ENCODE data around the gene SLC9A3. TPM values are rescaled to one million over a fixed set of nuclear protein-coding genes. Genes with fewer than 3 reads are reported as not detected.

Gene SLC9A3
- total RNA-seq, 4 donors from 2014 or later = 5.9 to 8.2 (median 7.6) TPM

- DNase-seq = no peak
- H3K36me3 ChIP-seq = no peaks in the 10 kb centered on the region
- H3K27ac ChIP-seq = no peak overlapping the region
- no peaks in the 10 kb centered on the region for H3K27me3 ChIP-seq
- H3K4me3 ChIP-seq (replicated peaks in 1 of 3) = no peak overlapping the region
- intact Hi-C loops (cut with DNase I) = no loop called here
- no peak for TF ChIP-seq POLR2A (IDR thresholded peaks at IDR 0.05)
- TF ChIP-seq CTCF (IDR thresholded peaks at IDR 0.05) = no peak
- no peaks in the 10 kb centered on the region for H3K4me1 ChIP-seq
- 81 to 82% methylated on average over 30 to 31 of the region's 32 CpGs for WGBS, 2 donors
- no peaks in the 10 kb centered on the region for H3K9me3 ChIP-seq
Observed at GRCh38 chr5:422323-423232, 101.7 kb downstream of the SLC9A3 start.

GRCh38 chr5:421901-422300 lies 102.3 kb downstream of the SLC9A3 start:
- TF ChIP-seq CTCF (IDR thresholded peaks at IDR 0.05) = no peak
- TF ChIP-seq POLR2A (IDR thresholded peaks at IDR 0.05) = no peak
- Histone ChIP-seq H3K36me3 (no peaks in the 10 kb centered on the region), H3K9me3 (no peaks in the 10 kb centered on the region), H3K4me3 (replicated peaks in 1 of 3) (no peak overlapping the region), H3K4me1 (no peaks in the 10 kb centered on the region), H3K27me3 (no peaks in the 10 kb centered on the region), H3K27ac (no peak overlapping the region)
- DNase-seq = no peak
- intact Hi-C loops (cut with DNase I) = no loop called here
- 92 to 93% methylated on average over 13 of the region's 13 CpGs for WGBS, 2 donors

GRCh38 chr5:421287-421880 lies 102.9 kb downstream of the SLC9A3 start:
- Histone ChIP-seq H3K9me3 (no peaks in the 10 kb centered on the region), H3K27ac (no peak overlapping the region), H3K36me3 (no peaks in the 10 kb centered on the region), H3K4me1 (no peaks in the 10 kb centered on the region), H3K4me3 (replicated peaks in 1 of 3) (no peak overlapping the region), H3K27me3 (no peaks in the 10 kb centered on the region)
- no peak for DNase-seq
- TF ChIP-seq CTCF (IDR thresholded peaks at IDR 0.05) = no peak
- TF ChIP-seq POLR2A (IDR thresholded peaks at IDR 0.05) = no peak
- WGBS, 2 donors = 86 to 92% methylated on average over 27 to 30 of the region's 34 CpGs
- intact Hi-C loops (cut with DNase I) = no loop called here

- Histone ChIP-seq H3K27me3 (no peaks in the 10 kb centered on the region), H3K4me1 (no peaks in the 10 kb centered on the region), H3K27ac (no peak overlapping the region), H3K36me3 (no peaks in the 10 kb centered on the region), H3K4me3 (replicated peaks in 1 of 3) (no peak overlapping the region), H3K9me3 (no peaks in the 10 kb centered on the region)
- 93% methylated on average over 40 to 52 of the region's 52 CpGs for WGBS, 2 donors
- intact Hi-C loops (cut with DNase I) = no loop called here
- no peak for DNase-seq
- no peak for TF ChIP-seq POLR2A (IDR thresholded peaks at IDR 0.05)
- TF ChIP-seq CTCF (IDR thresholded peaks at IDR 0.05) = no peak
Observed at GRCh38 chr5:420632-421286, 103.5 kb downstream of the SLC9A3 start.

Small RNA genes within 50 kb of the gene (microRNA-seq; reads per million reads assigned to microRNA genes)
- not detected for gene MIR4456

Small RNA genes within 50 kb of the gene (small RNA-seq; reads per million reads assigned to genes)
- not detected for gene MIR4456

Other genes with a start within 250 kb of the SLC9A3 start
- 1 to 10 TPM in 3 of 4 donors, under 1 TPM in 1; 0.88 to 2.1 (median 1.3) TPM for gene AHRR, start 202.7 kb downstream of the SLC9A3 start, total RNA-seq
- gene EXOC3, start 81.3 kb downstream of the SLC9A3 start, total RNA-seq = 10 to 100 TPM; 39.7 to 49.6 (median 45.0) TPM
- gene CEP72, start 87.9 kb upstream of the SLC9A3 start, total RNA-seq = 1 to 10 TPM; 3.4 to 7.6 (median 4.6) TPM
- gene TPPP, start 168.9 kb upstream of the SLC9A3 start, total RNA-seq = 10 to 100 TPM in 1 of 4 donors, 1 to 10 TPM in 3; 7.2 to 11.1 (median 8.4) TPM